PC-3 (cell line): ENCODE data around the gene LRRC10B.

ENCODE experiments used
- EZH2 ChIP-seq: fragments of 300-600 bp; sonication (generic); IDR thresholded peaks from one replicate; pipeline ENCODE4 v1.6.1; 2017; ENCODE audit warnings: antibody characterized with exemption, mild to moderate bottlenecking, low read length; ENCODE audit not compliant: unreplicated experiment
- EZH2phosphoT487 ChIP-seq: fragments of 300-600 bp; sonication (generic); IDR thresholded peaks from 2 replicates; pipeline ENCODE4 v1.6.1; 2018; ENCODE audit warnings: mild to moderate bottlenecking, antibody characterized with exemption, low read length, borderline replicate concordance
- TF ChIP-seq, protein P1 (sequence below): fragments of 300-600 bp; sonication (generic); conservative IDR thresholded peaks from 2 replicates; pipeline ENCODE4 v1.5.1; 2017; ENCODE audit warnings: antibody characterized with exemption, low read depth, mild to moderate bottlenecking, low read length

DNA sequence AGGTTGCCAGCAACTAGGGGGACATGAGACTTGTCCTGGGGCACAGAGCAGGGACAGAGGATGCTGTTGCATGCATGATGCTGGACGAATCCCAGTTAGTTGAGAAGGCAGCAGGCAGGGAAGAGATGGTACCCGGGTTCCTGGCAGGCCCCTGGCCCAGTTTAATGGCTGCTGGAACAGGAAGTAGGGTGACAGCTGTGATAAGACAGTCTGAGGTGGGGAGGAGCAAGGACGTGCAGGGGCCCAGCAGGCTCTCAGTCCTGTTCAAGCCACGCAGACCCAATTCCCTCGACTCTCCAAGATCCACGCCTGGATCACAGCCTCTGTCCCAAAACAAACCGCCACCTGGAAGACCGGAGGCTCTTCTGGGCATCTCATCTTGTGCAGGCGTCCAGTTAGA, 32.0 kb downstream of the LRRC10B start:
- TF ChIP-seq, protein P1, sequence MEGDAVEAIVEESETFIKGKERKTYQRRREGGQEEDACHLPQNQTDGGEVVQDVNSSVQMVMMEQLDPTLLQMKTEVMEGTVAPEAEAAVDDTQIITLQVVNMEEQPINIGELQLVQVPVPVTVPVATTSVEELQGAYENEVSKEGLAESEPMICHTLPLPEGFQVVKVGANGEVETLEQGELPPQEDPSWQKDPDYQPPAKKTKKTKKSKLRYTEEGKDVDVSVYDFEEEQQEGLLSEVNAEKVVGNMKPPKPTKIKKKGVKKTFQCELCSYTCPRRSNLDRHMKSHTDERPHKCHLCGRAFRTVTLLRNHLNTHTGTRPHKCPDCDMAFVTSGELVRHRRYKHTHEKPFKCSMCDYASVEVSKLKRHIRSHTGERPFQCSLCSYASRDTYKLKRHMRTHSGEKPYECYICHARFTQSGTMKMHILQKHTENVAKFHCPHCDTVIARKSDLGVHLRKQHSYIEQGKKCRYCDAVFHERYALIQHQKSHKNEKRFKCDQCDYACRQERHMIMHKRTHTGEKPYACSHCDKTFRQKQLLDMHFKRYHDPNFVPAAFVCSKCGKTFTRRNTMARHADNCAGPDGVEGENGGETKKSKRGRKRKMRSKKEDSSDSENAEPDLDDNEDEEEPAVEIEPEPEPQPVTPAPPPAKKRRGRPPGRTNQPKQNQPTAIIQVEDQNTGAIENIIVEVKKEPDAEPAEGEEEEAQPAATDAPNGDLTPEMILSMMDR, result no peak
- TF ChIP-seq EZH2 (no peak), EZH2phosphoT487 (no peak)
